ENCODE data around the gene RCC1.

GRCh38 chr1:28573564-28573963 lies 67.7 kb downstream of the RCC1 start:
- TF ChIP-seq POLR2A (IDR thresholded peaks at IDR 0.05) (no peak), CTCF (IDR thresholded peaks at IDR 0.05) (no peak)

Data from right lobe of liver (tissue), 4 donors.